Measurements from ENCODE around the gene THRSP. TPM values are rescaled to one million over a fixed set of nuclear protein-coding genes. Genes with fewer than 3 reads are reported as not detected.

THRSP gene
- total and polyA plus RNA-seq, 2 experiments from 2014 or later = not detected

DNA sequence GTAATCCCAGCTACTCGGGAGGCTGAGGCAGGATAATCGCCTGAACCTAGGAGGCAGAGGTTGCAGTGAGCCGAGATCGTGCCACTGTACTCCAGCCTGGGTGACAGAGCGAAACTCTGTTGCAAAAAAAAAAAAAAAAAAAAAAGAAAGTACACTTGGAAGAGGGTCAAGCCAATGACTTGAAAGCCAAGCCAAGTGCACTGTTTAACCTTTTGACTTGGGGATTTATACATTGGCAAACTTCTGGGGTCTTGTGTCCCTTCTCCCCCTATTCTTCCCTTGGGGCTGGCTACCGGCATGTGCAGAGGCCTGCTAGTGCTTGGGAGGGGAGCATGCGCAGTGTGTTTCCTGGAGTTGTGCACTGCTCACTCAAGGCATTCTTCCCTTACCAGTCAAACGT lies 14.3 kb upstream of the THRSP start:
- peaks cover 6% of the 10 kb centered on the region for H3K27me3 Mint-ChIP-seq (ENCODE audit: insufficient read depth, low read depth, poor library complexity)
- no peak for ATAC-seq

More for the DNA sequence above, 14.3 kb upstream of the THRSP start:
- 0 out of 2 replicates have a peak, but pooled peaks cover 4% of the 10 kb centered on the region for H3F3A ChIP-seq (replicated peaks; ENCODE audit: low read depth)
- no peaks in the 10 kb centered on the region for H3K79me2 ChIP-seq (replicated peaks; ENCODE audit: insufficient read depth)
- H3K9me2 ChIP-seq (ENCODE audit: insufficient read depth) = peaks cover 7% of the 10 kb centered on the region; the same call in 1 of the 2 replicates
- H3K4me3 ChIP-seq = no peak overlapping the region
- H2AFZ ChIP-seq = 0 out of 2 replicates have a peak overlapping the region, but pooled peaks have one; percentile 7
- Mint-ChIP-seq H3K9me3 (no peaks in the 10 kb centered on the region), H3K27ac (no peak overlapping the region), H3K4me1 (peaks cover 26% of the 10 kb centered on the region), H3K36me3 (ENCODE audit: low read depth) (no peaks in the 10 kb centered on the region), H3K4me3 (no peak overlapping the region)
- H4K20me1 ChIP-seq (replicated peaks; ENCODE audit: insufficient read depth) = no peaks in the 10 kb centered on the region
- DNase-seq (ENCODE audit: low spot score) = no peak
- H3K4me1 ChIP-seq (ENCODE audit: insufficient read depth) = peaks cover 13% of the 10 kb centered on the region; the same call in 1 of the 2 replicates
- H3K27ac ChIP-seq (ENCODE audit: low read depth) = no peak overlapping the region
- no peaks in the 10 kb centered on the region for H3K36me3 ChIP-seq (ENCODE audit: insufficient read depth)
- no peak overlapping the region for H3K4me2 ChIP-seq
- no peaks in the 10 kb centered on the region for H3K27me3 ChIP-seq (ENCODE audit: insufficient read depth)
- TF ChIP-seq JUNB (IDR thresholded peaks at IDR 0.05; ENCODE audit: unreplicated experiment) = no peak
- TF ChIP-seq, protein P1, sequence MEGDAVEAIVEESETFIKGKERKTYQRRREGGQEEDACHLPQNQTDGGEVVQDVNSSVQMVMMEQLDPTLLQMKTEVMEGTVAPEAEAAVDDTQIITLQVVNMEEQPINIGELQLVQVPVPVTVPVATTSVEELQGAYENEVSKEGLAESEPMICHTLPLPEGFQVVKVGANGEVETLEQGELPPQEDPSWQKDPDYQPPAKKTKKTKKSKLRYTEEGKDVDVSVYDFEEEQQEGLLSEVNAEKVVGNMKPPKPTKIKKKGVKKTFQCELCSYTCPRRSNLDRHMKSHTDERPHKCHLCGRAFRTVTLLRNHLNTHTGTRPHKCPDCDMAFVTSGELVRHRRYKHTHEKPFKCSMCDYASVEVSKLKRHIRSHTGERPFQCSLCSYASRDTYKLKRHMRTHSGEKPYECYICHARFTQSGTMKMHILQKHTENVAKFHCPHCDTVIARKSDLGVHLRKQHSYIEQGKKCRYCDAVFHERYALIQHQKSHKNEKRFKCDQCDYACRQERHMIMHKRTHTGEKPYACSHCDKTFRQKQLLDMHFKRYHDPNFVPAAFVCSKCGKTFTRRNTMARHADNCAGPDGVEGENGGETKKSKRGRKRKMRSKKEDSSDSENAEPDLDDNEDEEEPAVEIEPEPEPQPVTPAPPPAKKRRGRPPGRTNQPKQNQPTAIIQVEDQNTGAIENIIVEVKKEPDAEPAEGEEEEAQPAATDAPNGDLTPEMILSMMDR (conservative IDR thresholded peaks at IDR 0.05; ENCODE audit: low read depth in 2 of 2) = no peak
- no peak for TF ChIP-seq NANOG (IDR thresholded peaks at IDR 0.05; ENCODE audit: borderline replicate concordance)
- TF ChIP-seq, protein P2, sequence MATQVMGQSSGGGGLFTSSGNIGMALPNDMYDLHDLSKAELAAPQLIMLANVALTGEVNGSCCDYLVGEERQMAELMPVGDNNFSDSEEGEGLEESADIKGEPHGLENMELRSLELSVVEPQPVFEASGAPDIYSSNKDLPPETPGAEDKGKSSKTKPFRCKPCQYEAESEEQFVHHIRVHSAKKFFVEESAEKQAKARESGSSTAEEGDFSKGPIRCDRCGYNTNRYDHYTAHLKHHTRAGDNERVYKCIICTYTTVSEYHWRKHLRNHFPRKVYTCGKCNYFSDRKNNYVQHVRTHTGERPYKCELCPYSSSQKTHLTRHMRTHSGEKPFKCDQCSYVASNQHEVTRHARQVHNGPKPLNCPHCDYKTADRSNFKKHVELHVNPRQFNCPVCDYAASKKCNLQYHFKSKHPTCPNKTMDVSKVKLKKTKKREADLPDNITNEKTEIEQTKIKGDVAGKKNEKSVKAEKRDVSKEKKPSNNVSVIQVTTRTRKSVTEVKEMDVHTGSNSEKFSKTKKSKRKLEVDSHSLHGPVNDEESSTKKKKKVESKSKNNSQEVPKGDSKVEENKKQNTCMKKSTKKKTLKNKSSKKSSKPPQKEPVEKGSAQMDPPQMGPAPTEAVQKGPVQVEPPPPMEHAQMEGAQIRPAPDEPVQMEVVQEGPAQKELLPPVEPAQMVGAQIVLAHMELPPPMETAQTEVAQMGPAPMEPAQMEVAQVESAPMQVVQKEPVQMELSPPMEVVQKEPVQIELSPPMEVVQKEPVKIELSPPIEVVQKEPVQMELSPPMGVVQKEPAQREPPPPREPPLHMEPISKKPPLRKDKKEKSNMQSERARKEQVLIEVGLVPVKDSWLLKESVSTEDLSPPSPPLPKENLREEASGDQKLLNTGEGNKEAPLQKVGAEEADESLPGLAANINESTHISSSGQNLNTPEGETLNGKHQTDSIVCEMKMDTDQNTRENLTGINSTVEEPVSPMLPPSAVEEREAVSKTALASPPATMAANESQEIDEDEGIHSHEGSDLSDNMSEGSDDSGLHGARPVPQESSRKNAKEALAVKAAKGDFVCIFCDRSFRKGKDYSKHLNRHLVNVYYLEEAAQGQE (IDR thresholded peaks at IDR 0.05; ENCODE audit: unreplicated experiment) = no peak
- TF ChIP-seq EZH2 (IDR thresholded peaks at IDR 0.05; ENCODE audit: low read depth, unreplicated experiment) = no peak
- TF ChIP-seq ZNF114 (CRISPR knock-in tag; IDR thresholded peaks at IDR 0.05) = no peak
- TF ChIP-seq, protein P3, sequence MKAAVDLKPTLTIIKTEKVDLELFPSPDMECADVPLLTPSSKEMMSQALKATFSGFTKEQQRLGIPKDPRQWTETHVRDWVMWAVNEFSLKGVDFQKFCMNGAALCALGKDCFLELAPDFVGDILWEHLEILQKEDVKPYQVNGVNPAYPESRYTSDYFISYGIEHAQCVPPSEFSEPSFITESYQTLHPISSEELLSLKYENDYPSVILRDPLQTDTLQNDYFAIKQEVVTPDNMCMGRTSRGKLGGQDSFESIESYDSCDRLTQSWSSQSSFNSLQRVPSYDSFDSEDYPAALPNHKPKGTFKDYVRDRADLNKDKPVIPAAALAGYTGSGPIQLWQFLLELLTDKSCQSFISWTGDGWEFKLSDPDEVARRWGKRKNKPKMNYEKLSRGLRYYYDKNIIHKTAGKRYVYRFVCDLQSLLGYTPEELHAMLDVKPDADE (IDR thresholded peaks at IDR 0.05) = no peak
- TF ChIP-seq EZH2phosphoT487 (IDR thresholded peaks at IDR 0.05; ENCODE audit: unreplicated experiment) = no peak
- TF ChIP-seq, protein P4, sequence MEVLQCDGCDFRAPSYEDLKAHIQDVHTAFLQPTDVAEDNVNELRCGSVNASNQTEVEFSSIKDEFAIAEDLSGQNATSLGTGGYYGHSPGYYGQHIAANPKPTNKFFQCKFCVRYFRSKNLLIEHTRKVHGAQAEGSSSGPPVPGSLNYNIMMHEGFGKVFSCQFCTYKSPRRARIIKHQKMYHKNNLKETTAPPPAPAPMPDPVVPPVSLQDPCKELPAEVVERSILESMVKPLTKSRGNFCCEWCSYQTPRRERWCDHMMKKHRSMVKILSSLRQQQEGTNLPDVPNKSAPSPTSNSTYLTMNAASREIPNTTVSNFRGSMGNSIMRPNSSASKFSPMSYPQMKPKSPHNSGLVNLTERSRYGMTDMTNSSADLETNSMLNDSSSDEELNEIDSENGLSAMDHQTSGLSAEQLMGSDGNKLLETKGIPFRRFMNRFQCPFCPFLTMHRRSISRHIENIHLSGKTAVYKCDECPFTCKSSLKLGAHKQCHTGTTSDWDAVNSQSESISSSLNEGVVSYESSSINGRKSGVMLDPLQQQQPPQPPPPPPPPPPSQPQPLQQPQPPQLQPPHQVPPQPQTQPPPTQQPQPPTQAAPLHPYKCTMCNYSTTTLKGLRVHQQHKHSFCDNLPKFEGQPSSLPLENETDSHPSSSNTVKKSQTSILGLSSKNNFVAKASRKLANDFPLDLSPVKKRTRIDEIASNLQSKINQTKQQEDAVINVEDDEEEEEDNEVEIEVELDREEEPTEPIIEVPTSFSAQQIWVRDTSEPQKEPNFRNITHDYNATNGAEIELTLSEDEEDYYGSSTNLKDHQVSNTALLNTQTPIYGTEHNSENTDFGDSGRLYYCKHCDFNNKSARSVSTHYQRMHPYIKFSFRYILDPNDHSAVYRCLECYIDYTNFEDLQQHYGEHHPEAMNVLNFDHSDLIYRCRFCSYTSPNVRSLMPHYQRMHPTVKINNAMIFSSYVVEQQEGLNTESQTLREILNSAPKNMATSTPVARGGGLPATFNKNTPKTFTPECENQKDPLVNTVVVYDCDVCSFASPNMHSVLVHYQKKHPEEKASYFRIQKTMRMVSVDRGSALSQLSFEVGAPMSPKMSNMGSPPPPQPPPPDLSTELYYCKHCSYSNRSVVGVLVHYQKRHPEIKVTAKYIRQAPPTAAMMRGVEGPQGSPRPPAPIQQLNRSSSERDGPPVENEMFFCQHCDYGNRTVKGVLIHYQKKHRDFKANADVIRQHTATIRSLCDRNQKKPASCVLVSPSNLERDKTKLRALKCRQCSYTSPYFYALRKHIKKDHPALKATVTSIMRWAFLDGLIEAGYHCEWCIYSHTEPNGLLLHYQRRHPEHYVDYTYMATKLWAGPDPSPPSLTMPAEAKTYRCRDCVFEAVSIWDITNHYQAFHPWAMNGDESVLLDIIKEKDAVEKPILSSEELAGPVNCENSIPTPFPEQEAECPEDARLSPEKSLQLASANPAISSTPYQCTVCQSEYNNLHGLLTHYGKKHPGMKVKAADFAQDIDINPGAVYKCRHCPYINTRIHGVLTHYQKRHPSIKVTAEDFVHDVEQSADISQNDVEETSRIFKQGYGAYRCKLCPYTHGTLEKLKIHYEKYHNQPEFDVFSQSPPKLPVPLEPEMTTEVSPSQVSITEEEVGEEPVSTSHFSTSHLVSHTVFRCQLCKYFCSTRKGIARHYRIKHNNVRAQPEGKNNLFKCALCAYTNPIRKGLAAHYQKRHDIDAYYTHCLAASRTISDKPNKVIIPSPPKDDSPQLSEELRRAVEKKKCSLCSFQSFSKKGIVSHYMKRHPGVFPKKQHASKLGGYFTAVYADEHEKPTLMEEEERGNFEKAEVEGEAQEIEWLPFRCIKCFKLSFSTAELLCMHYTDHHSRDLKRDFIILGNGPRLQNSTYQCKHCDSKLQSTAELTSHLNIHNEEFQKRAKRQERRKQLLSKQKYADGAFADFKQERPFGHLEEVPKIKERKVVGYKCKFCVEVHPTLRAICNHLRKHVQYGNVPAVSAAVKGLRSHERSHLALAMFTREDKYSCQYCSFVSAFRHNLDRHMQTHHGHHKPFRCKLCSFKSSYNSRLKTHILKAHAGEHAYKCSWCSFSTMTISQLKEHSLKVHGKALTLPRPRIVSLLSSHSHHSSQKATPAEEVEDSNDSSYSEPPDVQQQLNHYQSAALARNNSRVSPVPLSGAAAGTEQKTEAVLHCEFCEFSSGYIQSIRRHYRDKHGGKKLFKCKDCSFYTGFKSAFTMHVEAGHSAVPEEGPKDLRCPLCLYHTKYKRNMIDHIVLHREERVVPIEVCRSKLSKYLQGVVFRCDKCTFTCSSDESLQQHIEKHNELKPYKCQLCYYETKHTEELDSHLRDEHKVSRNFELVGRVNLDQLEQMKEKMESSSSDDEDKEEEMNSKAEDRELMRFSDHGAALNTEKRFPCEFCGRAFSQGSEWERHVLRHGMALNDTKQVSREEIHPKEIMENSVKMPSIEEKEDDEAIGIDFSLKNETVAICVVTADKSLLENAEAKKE (CRISPR knock-in tag; IDR thresholded peaks at IDR 0.05) = no peak
- TF ChIP-seq ZNF331 (CRISPR knock-in tag; IDR thresholded peaks at IDR 0.05; ENCODE audit: low read depth) = no peak
